ENCODE measurements around the gene FMR1. TPM values are rescaled to one million over a fixed set of nuclear protein-coding genes. Genes with fewer than 3 reads are reported as not detected.

The FMR1 gene
- total RNA-seq, 1 experiment from 2014 or later: 24.4 TPM

DNA sequence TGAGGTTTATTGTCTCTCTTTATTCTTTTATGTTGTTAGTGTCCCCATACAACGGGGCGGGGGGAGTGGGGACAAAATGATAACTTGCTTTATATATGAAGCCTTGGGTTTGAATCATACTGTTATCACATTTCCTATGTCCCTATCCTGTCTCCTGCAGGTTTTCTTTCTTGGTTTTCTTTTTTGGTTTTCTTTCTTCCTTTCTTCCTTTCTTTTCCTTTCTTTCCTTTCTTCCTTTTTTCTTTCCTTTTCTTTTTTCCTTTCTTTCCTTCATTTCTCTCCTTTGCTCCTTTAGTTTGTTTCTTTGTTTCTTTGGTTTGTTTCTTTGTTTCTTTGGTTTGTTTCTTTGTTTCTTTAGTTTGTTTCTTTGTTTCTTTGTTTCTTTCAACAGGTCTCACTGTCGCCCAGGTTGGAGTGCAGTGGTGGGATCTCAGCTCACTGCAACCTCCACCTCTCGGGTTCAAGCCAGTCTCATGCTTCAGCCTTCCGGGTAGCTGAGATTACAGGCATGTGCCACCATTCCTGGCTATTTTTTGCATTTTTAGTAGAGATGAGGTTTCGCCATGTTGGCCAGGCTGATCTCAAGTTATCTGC is 4.8 kb downstream of the FMR1 start:
- H3K4me3 ChIP-seq (ENCODE audit: low read length): no peak overlapping the region
- POLR2A ChIA-PET (ENCODE audit: unreplicated experiment): no interaction called here

DNA sequence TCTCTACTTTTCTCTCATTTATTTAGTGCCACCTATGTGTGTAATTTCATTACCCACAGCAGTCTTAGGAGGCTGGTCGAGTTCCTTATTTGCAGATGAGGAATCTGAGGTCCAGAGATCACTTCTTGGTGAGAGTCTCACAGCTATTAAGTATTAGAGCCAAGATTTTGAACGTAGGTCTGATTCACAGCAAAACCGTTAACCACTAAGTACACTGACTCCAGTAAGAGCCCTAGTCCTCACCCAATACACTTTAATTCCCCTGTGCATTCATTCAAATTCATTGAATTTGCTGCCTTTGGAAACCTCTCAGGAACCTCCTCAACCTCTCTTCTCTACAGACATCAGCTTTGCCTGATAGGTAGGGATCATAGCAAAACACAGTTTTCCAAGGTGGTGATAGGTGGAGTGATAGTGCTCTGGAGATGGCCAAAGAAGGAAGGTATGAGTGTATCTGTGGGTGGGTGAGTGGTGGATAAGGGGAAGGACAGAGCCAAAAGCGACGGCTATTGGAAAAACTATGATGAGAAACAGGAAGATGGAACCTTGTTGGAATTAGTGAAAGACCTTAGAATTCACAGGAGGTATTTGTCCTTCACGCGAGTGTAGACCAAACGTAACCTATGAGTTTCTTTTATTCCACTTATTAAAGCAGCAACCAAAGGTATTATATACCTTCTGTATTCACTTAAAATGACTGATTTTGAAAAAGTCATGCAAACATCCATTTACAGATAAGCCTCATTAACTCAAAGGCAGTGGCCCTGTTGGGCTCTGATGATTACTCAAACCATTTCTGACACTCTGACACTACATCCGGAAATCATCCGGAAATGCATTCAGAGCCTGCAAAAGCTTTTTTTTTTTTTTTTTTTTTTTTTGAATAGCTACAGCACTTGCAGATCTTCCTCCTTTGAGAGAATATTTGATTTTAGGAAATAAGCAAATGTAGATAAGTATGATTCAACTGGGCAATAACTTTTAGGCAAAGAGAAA is 6.3 kb downstream of the FMR1 start:
- Histone ChIP-seq H4K20me1 (ENCODE audit: low read length) (peaks cover 13% of the 10 kb centered on the region), H3K9me3 (ENCODE audit: low read length) (no peaks in the 10 kb centered on the region), H3K4me3 (ENCODE audit: low read length) (no peak overlapping the region)

More for the DNA sequence above, 4.8 kb downstream of the FMR1 start:
- Histone ChIP-seq H2AFZ (ENCODE audit: low read length) (no peak overlapping the region), H3K9me2 (replicated peaks; ENCODE audit: low read length) (no peaks in the 10 kb centered on the region), H3K4me1 (ENCODE audit: insufficient read depth, low read length) (peaks cover 12% of the 10 kb centered on the region), H3K79me2 (ENCODE audit: low read length) (peaks cover 85% of the 10 kb centered on the region), H3K27me3 (ENCODE audit: low read length) (no peaks in the 10 kb centered on the region), H3F3A (ENCODE audit: low read length, unreplicated experiment) (no peaks in the 10 kb centered on the region), H3K9ac (ENCODE audit: low read length) (no peak overlapping the region), H3K36me3 (ENCODE audit: low read depth, low read length) (no peaks in the 10 kb centered on the region), H4K20me1 (ENCODE audit: low read length) (peaks cover 17% of the 10 kb centered on the region), H3K4me2 (ENCODE audit: low read length) (no peak overlapping the region), H3K9me3 (ENCODE audit: low read length) (no peaks in the 10 kb centered on the region), H3K27ac (ENCODE audit: low read length) (no peak overlapping the region)
- BruUV-seq (replicated peaks): no TSS peak
- intact Hi-C loops (cut with micrococcal nuclease): no loop called here
- CTCF ChIA-PET: no interaction called here
- TF ChIP-seq EZH2 (IDR thresholded peaks at IDR 0.05; ENCODE audit: low read length, unreplicated experiment) (no peak), EZH2phosphoT487 (IDR thresholded peaks at IDR 0.05; ENCODE audit: borderline replicate concordance, low read length) (no peak)
- TF ChIP-seq, protein P1, sequence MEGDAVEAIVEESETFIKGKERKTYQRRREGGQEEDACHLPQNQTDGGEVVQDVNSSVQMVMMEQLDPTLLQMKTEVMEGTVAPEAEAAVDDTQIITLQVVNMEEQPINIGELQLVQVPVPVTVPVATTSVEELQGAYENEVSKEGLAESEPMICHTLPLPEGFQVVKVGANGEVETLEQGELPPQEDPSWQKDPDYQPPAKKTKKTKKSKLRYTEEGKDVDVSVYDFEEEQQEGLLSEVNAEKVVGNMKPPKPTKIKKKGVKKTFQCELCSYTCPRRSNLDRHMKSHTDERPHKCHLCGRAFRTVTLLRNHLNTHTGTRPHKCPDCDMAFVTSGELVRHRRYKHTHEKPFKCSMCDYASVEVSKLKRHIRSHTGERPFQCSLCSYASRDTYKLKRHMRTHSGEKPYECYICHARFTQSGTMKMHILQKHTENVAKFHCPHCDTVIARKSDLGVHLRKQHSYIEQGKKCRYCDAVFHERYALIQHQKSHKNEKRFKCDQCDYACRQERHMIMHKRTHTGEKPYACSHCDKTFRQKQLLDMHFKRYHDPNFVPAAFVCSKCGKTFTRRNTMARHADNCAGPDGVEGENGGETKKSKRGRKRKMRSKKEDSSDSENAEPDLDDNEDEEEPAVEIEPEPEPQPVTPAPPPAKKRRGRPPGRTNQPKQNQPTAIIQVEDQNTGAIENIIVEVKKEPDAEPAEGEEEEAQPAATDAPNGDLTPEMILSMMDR (conservative IDR thresholded peaks at IDR 0.05; ENCODE audit: low read depth, low read length): no peak
- DNase-seq: no peak
- ATAC-seq: no peak

More for the DNA sequence above, 6.3 kb downstream of the FMR1 start:
- H3K4me2 ChIP-seq (ENCODE audit: low read length): no peak overlapping the region
- DNase-seq (no peak), ATAC-seq (no peak)
- H3K27me3 ChIP-seq (ENCODE audit: low read length): no peaks in the 10 kb centered on the region
- H3K9ac ChIP-seq (ENCODE audit: low read length): no peak overlapping the region
- H3K36me3 ChIP-seq (ENCODE audit: low read depth, low read length): no peaks in the 10 kb centered on the region
- H3F3A ChIP-seq (ENCODE audit: low read length, unreplicated experiment): no peaks in the 10 kb centered on the region
- no TSS peak for BruUV-seq (replicated peaks)
- POLR2A ChIA-PET (ENCODE audit: unreplicated experiment): no interaction called here
- CTCF ChIA-PET: no interaction called here
- H3K27ac ChIP-seq (ENCODE audit: low read length): no peak overlapping the region
- TF ChIP-seq, protein P1 (conservative IDR thresholded peaks at IDR 0.05; ENCODE audit: low read depth, low read length): no peak
- TF ChIP-seq EZH2 (IDR thresholded peaks at IDR 0.05; ENCODE audit: low read length, unreplicated experiment): no peak
- no peak for TF ChIP-seq EZH2phosphoT487 (IDR thresholded peaks at IDR 0.05; ENCODE audit: borderline replicate concordance, low read length)
- H3K79me2 ChIP-seq (ENCODE audit: low read length): peaks cover 75% of the 10 kb centered on the region
- no peaks in the 10 kb centered on the region for H3K9me2 ChIP-seq (replicated peaks; ENCODE audit: low read length)
- intact Hi-C loops (cut with micrococcal nuclease): no loop called here
- peaks cover 12% of the 10 kb centered on the region for H3K4me1 ChIP-seq (ENCODE audit: insufficient read depth, low read length)
- H2AFZ ChIP-seq (ENCODE audit: low read length): no peak overlapping the region
